Large intestine (tissue), 3 donors: Measurements from ENCODE around the gene PRCC. TPM values are rescaled to one million over a fixed set of nuclear protein-coding genes. Genes with fewer than 3 reads are reported as not detected.

Source experiments
- DNase-seq, 2 donors: peaks; one replicate each; pipeline versions ENCODE4 v3.0.0 to v3.0.0-alpha.2; 2013
- H3K27ac ChIP-seq: one replicate; pipeline ENCODE4 v1.5.1; 2013; ENCODE audit warnings: low read length
- H3K27me3 ChIP-seq: 2 replicates; pipeline ENCODE4 v1.6.1; 2013; ENCODE audit warnings: low read length; ENCODE audit not compliant: control insufficient read depth, insufficient read depth
- H3K36me3 ChIP-seq: 2 replicates; pipeline ENCODE4 v1.6.1; 2013; ENCODE audit warnings: low read length; ENCODE audit not compliant: control insufficient read depth, insufficient read depth
- H3K4me1 ChIP-seq: one replicate; pipeline ENCODE4 v1.6.1; 2013; ENCODE audit warnings: low read length; ENCODE audit not compliant: control insufficient read depth, insufficient read depth
- H3K4me3 ChIP-seq: one replicate; pipeline ENCODE4 v1.5.1; 2013; ENCODE audit warnings: low read length
- H3K9me3 ChIP-seq: one replicate; pipeline ENCODE4 v1.6.1; 2013; ENCODE audit warnings: mild to moderate bottlenecking, low read depth, low read length, moderate library complexity; ENCODE audit not compliant: control insufficient read depth
- WGBS: methylation state at CpG from one replicate; pipeline ENCODE4 v1.1.5; 2013; ENCODE audit warnings: low lambda C conversion rate; ENCODE audit not compliant: insufficient coverage; 5-methylcytosine and 5-hydroxymethylcytosine counted together
- polyA plus RNA-seq: library from polyadenylated mRNA; unstranded; fragments of 120-200 nt; gene quantifications from one replicate; pipeline ENCODE4 v1.2.1, GENCODE V29; 2013

PRCC gene
- polyA plus RNA-seq, 1 donor, result 61.3 TPM

DNA sequence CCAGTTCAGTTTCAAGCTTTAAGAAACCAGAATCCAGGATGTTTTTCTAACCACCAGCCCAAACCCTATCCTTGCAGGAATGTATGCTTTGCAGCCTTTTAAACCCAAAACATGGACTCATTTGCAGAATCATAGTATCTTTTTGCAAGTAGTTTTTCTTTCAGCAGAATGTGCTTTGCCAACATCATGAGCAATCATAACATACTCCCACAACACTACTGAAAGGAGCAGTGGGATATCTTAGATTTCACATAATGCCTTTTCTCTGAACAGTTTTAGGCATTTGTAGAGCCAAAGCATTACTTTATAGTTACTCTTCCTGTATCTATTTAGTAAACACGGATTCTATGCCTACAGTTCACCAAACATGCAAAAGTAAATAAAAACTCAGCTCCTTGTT lies 59.3 kb downstream of the PRCC start:
- Histone ChIP-seq H3K27ac (no peak overlapping the region), H3K27me3 (peaks cover 45% of the 10 kb centered on the region), H3K36me3 (no peaks in the 10 kb centered on the region), H3K4me3 (no peak overlapping the region), H3K4me1 (no peaks in the 10 kb centered on the region), H3K9me3 (no peaks in the 10 kb centered on the region)
- 50% methylated on average over 1 of the region's 1 CpG for WGBS
- no peak for DNase-seq

DNA sequence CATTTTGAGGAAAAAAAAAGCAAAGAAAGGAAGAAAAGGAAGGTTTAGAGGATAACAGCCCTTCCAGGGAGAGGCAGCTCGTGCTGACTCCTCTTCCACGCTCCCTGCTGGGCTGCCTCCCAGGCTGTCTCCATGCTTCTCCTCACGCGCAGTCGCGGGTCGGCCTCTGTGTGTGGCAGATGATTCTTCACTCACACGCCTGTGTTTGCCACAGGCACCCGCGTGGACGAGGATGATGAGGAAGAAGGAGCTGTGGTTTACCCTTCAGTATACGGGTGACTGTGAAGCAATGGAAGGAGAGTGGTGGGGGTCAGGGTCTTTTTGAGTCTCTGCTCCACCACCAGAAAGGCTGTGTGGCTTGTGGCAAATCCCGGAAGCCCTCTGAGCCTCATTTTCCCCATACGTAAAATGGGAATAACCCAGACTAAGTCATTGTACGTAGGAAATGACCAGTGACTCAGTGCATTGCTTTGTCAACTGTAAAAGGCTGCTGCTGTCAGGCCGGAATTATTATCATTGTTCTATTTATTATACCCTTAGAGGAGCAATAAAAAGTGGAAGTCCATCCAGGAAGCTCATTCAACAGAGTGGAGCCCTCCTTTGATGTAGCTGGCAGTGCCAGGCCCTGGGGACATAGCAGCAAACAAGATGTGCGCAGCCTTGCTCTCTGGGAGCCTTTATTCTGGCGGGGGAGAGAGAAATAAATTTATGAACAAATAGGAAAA lies 61.2 kb downstream of the PRCC start:
- WGBS, result 100% methylated on average over 2 of the region's 18 CpGs
- no peak overlapping the region for H3K4me3 ChIP-seq
- no peak overlapping the region for H3K27ac ChIP-seq
- H3K9me3 ChIP-seq, result no peaks in the 10 kb centered on the region
- peaks cover 40% of the 10 kb centered on the region for H3K27me3 ChIP-seq
- no peaks in the 10 kb centered on the region for H3K4me1 ChIP-seq
- no peaks in the 10 kb centered on the region for H3K36me3 ChIP-seq
- no peak for DNase-seq

DNA sequence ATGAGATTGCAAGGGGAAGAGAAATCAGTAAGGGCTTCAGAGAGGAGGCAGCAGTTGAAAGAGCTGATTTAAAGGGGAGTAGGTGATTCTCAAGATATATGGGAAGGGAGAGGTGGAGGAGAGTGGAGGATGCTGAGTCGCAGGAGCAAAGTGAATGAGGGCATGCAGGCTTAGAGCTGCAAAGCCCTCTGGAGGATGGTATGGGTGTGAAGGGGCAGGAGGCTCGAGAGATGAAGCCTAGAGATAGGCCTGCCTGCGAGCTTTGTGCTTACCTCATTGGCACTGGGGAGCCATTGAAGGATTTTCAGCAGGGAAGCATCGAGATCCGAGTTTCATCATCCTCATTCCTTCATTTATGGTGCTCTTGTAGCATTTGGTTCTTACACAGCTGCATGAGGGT lies 65.1 kb downstream of the PRCC start:
- Histone ChIP-seq H3K36me3 (no peaks in the 10 kb centered on the region), H3K9me3 (no peaks in the 10 kb centered on the region), H3K27ac (no peak overlapping the region), H3K4me1 (no peaks in the 10 kb centered on the region), H3K27me3 (peaks cover 62% of the 10 kb centered on the region), H3K4me3 (no peak overlapping the region)
- no peak for DNase-seq
- WGBS, result no CpG with 5 or more reads among the region's 5 CpGs

DNA sequence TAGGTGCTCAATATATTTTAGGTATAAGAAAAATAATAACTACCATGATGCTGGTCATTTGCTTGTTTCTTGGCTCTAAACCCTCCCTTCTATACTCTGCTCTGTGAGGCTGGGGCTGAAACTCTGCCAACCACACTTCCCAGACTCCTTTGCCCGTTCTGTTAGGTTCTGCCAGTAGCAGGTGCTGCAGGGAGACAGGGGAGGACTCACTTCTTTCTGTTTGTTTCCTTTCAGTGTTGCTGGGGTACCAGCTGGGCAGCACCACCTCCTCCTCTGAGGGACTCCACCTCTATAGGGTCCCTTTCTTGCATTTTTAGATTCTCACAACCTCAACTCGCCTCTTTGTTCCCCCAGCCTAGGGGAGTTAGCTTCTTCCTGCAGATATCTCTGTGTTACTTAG lies 66.3 kb downstream of the PRCC start:
- Histone ChIP-seq H3K4me3 (no peak overlapping the region), H3K9me3 (no peaks in the 10 kb centered on the region), H3K27ac (no peak overlapping the region), H3K36me3 (no peaks in the 10 kb centered on the region), H3K27me3 (peaks cover 66% of the 10 kb centered on the region), H3K4me1 (no peaks in the 10 kb centered on the region)
- no peak for DNase-seq
- WGBS, result 100% methylated on average over 1 of the region's 2 CpGs

DNA sequence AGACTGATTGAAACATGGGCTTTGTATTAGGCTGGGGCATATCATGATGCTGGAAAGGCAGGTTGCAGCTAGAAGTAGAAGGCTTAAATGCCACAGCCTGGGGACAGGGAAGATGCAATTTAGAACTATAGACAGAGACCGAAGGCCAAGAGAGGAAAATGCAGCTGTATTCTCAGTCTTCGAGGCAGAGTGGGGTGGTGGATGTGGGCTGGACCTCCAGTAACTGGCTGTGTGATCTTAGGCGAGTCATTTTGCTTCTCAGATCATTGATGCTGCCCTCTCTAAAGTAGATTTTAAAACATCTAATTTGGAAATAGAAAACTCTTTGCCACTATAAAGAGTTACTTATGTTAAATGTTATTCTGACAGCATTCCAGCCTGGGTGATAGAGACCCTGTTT lies 67.0 kb downstream of the PRCC start:
- Histone ChIP-seq H3K4me1 (no peaks in the 10 kb centered on the region), H3K4me3 (no peak overlapping the region), H3K27me3 (peaks cover 66% of the 10 kb centered on the region), H3K9me3 (no peaks in the 10 kb centered on the region), H3K27ac (no peak overlapping the region), H3K36me3 (no peaks in the 10 kb centered on the region)
- DNase-seq, result no peak
- WGBS, result 100% methylated on average over 1 of the region's 3 CpGs

DNA sequence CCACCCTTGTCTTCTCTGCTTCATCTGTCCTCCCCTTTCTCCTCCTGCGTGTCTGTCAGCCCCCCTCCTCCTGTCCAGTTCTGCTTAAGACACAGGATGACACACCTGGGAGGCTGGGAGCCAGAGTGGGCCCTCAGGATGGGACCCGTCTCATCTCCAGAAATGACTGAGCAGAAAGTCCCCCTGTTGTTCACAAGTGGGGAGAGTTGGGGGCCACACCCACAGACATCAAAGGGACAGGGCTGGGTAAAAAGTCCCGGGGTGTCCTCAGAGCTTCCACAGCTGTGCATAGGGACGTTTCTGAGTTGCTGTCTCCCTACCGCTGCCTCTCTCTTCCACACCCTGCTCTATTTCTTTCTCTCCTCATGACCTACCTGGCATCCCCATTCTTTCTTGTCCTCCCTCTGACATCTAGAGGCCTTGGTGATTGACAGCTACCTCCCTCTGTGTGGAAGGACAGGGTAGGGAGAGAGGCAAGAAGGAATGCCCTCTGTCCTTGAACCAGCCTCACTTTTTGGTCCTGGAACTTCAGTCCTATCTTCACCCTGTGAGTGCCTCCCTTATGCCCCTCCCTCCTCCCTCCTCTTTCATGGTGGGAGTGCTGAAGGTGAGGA lies 68.8 kb downstream of the PRCC start:
- Histone ChIP-seq H3K4me1 (no peaks in the 10 kb centered on the region), H3K36me3 (no peaks in the 10 kb centered on the region), H3K27ac (no peak overlapping the region), H3K27me3 (peaks cover 72% of the 10 kb centered on the region), H3K9me3 (no peaks in the 10 kb centered on the region), H3K4me3 (no peak overlapping the region)
- no CpG with 5 or more reads among the region's 5 CpGs for WGBS
- DNase-seq, result no peak

DNA sequence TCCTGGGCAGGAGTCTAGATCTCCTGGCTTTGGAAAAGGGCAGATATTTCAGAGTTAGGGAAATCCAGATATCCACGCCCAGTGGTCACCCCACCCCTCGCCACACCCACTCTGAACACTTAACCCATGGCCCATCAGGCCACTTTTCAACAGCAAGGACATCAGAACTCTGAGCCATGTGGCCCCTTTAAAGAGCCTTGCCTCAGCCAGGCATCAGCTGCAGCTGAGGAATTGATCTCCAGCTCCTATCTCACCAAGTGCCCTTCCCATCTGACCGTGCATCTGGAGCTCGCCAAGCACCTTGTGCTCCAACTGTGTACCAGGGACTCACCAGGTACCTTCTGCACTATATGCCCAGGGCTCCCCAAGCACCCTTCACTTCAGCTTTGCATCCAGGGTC lies 69.6 kb downstream of the PRCC start:
- H3K27me3 ChIP-seq, result peaks cover 73% of the 10 kb centered on the region
- H3K36me3 ChIP-seq, result no peaks in the 10 kb centered on the region
- DNase-seq, result no peak
- H3K27ac ChIP-seq, result no peak overlapping the region
- H3K4me1 ChIP-seq, result no peaks in the 10 kb centered on the region
- no peaks in the 10 kb centered on the region for H3K9me3 ChIP-seq
- no peak overlapping the region for H3K4me3 ChIP-seq
- no CpG with 5 or more reads among the region's 4 CpGs for WGBS

DNA sequence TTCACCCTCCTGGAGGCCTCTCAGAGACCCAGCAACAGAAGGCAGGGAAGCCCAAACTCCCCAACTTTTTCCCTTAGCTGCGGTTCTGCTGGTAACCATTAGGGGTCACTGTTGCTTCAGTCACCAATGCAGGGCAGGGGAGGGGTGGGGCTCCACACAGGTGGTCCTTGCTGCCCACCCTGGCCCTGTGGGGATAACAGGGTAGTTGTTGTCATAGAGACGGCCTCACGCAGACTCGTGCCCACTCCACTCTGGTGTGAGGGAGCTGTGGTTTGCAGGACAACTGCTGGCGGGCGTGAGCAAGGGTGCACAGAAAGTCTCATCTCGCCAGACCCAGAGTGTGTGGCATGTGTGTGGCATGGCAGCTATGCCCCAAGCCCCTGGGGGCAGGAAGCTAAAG lies 71.6 kb downstream of the PRCC start:
- Histone ChIP-seq H3K4me1 (no peaks in the 10 kb centered on the region), H3K27me3 (peaks cover 82% of the 10 kb centered on the region), H3K27ac (no peak overlapping the region), H3K36me3 (no peaks in the 10 kb centered on the region), H3K4me3 (no peak overlapping the region), H3K9me3 (no peaks in the 10 kb centered on the region)
- WGBS, result no CpG with 5 or more reads among the region's 7 CpGs
- no peak for DNase-seq

DNA sequence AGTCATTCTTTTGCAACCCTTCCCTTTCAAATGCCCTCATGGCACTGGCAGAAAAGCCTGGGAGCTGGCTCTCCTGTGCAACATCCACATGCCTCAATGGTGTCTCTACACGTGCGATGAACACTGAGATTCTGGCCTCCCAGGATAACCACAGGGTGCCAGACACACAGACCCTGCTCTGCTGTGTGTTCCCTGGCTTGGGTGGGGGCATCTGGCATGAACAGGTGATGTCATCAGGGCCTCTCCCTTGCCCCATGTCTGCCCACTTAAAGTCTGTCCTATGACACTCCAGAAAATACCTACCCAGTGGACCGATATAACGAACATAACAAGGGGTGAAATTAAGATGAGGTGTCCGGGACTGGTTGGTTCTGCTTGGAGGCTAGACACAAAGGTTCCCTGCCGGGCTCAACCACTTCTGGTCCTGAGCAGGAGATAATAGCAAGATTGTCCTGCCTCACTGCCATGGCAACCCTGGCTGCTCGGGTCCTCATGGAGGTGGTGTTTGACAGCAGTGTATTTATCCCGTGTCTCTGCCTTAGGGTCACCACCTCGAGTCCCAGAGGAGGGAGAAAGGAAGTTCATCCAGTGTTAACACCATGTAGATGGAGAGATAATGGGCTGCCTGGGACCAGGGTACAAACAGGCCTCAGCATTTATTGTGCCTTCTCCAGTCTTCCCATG lies 72.2 kb downstream of the PRCC start:
- H3K27me3 ChIP-seq, result peaks cover 82% of the 10 kb centered on the region
- no peak for DNase-seq
- no peaks in the 10 kb centered on the region for H3K9me3 ChIP-seq
- WGBS, result no CpG with 5 or more reads among the region's 9 CpGs
- H3K27ac ChIP-seq, result no peak overlapping the region
- no peaks in the 10 kb centered on the region for H3K4me1 ChIP-seq
- H3K36me3 ChIP-seq, result no peaks in the 10 kb centered on the region
- no peak overlapping the region for H3K4me3 ChIP-seq

DNA sequence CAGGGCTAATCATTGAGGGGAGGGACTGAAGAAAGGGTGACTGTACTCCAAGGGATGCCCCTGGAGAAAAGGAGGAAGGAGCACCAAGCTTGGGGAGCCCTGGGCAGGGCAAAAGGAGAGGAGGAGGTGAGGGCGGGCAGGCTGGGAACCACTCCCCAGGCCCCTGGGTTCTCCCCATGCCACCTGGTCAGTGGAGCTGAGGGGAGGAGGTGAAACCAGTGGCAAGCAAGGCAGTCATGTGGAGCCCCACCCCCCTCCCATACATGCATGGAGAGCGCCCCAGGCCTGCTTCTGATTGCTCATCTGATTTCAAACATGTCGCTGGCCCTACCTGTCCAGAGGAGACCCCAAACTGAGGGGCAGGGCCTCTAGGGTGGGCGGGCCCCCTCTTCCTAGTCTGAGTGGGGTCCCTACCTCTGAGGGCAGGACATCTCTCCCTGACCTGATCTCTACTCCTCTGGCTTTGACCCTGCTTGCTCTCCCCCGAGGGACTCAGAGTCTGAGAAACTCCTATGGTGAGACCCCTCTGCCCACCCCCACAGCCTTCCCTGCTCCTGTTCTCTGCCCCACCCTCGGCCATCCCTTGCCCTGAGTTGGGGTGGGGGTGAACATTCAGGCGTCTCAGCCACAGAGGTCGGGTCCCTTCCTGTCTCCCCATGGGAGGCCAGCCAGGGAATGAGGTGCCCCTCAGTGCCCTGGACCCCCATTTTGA lies 73.0 kb downstream of the PRCC start:
- Histone ChIP-seq H3K4me1 (no peaks in the 10 kb centered on the region), H3K27ac (no peak overlapping the region), H3K4me3 (no peak overlapping the region), H3K9me3 (peaks cover 5% of the 10 kb centered on the region), H3K27me3 (peaks cover 82% of the 10 kb centered on the region), H3K36me3 (no peaks in the 10 kb centered on the region)
- no CpG with 5 or more reads among the region's 8 CpGs for WGBS
- DNase-seq, result no peak
